HepG2 (cell line): Measurements from ENCODE around the gene DYNC1LI2.

ENCODE experiments used
- AFF4 ChIP-seq: sonication (generic); formaldehyde crosslinking; IDR thresholded peaks from 2 replicates; pipeline ENCODE4 v1.4.0; 2020; ENCODE audit warnings: missing genetic modification reagents
- CENPBD1 ChIP-seq: sonication (generic); formaldehyde crosslinking; IDR thresholded peaks from 2 replicates; pipeline ENCODE4 v1.8.0; 2022; ENCODE audit warnings: missing genetic modification reagents, low read depth, mild to moderate bottlenecking, borderline replicate concordance
- ETV6 ChIP-seq: sonication (generic); formaldehyde crosslinking; conservative IDR thresholded peaks from 2 replicates; pipeline ENCODE4 v1.4.0; 2020; ENCODE audit warnings: missing genetic modification reagents
- JUND ChIP-seq: sonication (generic); formaldehyde crosslinking; IDR thresholded peaks from 2 replicates; pipeline ENCODE4 v1.8.0; 2022; ENCODE audit warnings: mild to moderate bottlenecking, missing genetic modification reagents
- ZNF207 ChIP-seq: fragments of 450-650 bp; IDR thresholded peaks from 2 replicates; pipeline ENCODE4 v1.6.1; 2016; ENCODE audit warnings: antibody characterized with exemption, borderline replicate concordance
- ZNF614 ChIP-seq: IDR thresholded peaks from 2 replicates; pipeline ENCODE4 v1.6.1; 2018; ENCODE audit warnings: missing biosample characterization, missing genetic modification reagents, inconsistent platforms, borderline replicate concordance

GRCh38 chr16:66800856-66801255, 49.4 kb upstream of the DYNC1LI2 start:
- TF ChIP-seq ZNF207 (no peak), JUND (CRISPR knock-in tag) (no peak), CENPBD1 (CRISPR knock-in tag) (no peak), ZNF614 (CRISPR knock-in tag) (no peak), ETV6 (CRISPR knock-in tag) (no peak), AFF4 (CRISPR knock-in tag) (no peak)
